GM12892 (cell line): Measurements from ENCODE around the gene ST3GAL6.

Source experiments
- POLR2A ChIP-seq: IDR thresholded peaks from 2 replicates; pipeline ENCODE4 v1.6.1; 2011; ENCODE audit warnings: low read depth, low read length, control low read depth
- POLR2AphosphoS5 ChIP-seq: IDR thresholded peaks from 2 replicates; pipeline ENCODE4 v1.6.1; 2011; ENCODE audit warnings: low read depth, low read length, control low read depth

- TF ChIP-seq POLR2AphosphoS5 (no peak), POLR2A (no peak)
These were observed 1.4 kb upstream of the ST3GAL6 start for GRCh38 chr3:98761643-98762229.
